GM10266 (cell line): ENCODE data around the gene BMI1.

ENCODE experiments used
- DNase-seq: peaks from one replicate; pipeline ENCODE4 v3.0.0; 2012; ENCODE audit errors: extremely low spot score
- TF ChIP-seq, protein P1 (sequence below): IDR thresholded peaks from 2 replicates; pipeline ENCODE4 v1.5.1; 2012; ENCODE audit warnings: mild to moderate bottlenecking, low read depth; ENCODE audit not compliant: control insufficient read depth, insufficient read depth; ENCODE audit errors: missing control alignments

BMI1 gene

GRCh38 chr10:22340329-22341189 lies 19.7 kb downstream of the BMI1 start:
- peak; percentile 86 for DNase-seq
- TF ChIP-seq, protein P1, sequence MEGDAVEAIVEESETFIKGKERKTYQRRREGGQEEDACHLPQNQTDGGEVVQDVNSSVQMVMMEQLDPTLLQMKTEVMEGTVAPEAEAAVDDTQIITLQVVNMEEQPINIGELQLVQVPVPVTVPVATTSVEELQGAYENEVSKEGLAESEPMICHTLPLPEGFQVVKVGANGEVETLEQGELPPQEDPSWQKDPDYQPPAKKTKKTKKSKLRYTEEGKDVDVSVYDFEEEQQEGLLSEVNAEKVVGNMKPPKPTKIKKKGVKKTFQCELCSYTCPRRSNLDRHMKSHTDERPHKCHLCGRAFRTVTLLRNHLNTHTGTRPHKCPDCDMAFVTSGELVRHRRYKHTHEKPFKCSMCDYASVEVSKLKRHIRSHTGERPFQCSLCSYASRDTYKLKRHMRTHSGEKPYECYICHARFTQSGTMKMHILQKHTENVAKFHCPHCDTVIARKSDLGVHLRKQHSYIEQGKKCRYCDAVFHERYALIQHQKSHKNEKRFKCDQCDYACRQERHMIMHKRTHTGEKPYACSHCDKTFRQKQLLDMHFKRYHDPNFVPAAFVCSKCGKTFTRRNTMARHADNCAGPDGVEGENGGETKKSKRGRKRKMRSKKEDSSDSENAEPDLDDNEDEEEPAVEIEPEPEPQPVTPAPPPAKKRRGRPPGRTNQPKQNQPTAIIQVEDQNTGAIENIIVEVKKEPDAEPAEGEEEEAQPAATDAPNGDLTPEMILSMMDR, result no peak

- DNase-seq, result no peak
- TF ChIP-seq, protein P1, result no peak
Measured at GRCh38 chr10:22341190-22341925, 20.5 kb downstream of the BMI1 start.

GRCh38 chr10:22341926-22342196 lies 21.0 kb downstream of the BMI1 start:
- no peak for DNase-seq
- TF ChIP-seq, protein P1, result no peak

DNA sequence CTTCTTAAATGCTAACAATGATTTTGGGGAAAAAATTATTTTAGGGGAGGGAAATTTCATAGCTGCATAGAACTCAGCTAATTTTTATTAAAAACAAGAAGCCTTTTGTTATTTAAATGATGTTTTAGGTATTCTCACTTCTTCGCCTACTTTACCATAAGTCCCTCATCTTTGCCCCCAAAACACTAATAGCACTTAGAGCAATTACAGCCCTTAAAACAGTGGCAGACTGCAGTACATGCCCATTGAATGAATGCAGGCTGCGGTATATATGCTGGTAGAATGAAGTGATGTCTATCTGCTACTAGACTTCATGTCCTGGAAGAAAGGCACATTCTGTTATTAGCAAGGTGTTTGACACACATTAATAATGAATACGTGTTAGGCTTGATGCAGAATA lies 21.5 kb downstream of the BMI1 start:
- no peak for DNase-seq
- TF ChIP-seq, protein P1, result no peak

DNA sequence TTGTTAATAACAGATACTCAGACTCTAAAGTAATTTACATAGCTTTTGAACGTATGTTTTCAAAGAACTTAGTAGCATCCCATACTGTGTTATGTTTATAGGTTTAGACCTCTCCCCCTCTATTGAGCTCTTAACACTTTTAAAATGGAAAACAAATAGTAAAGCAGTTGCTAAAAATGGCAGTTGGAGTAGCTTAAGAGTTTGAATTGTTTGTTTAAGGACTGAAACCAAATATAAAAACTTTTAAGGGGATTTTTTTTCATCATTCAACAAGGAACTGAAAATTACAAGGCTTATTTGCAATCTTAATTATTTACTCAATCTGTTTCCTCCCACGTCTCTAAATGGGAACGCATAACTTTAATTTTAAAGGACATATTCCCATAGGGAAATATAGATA lies 22.8 kb downstream of the BMI1 start:
- TF ChIP-seq, protein P1, result no peak
- DNase-seq, result no peak

DNA sequence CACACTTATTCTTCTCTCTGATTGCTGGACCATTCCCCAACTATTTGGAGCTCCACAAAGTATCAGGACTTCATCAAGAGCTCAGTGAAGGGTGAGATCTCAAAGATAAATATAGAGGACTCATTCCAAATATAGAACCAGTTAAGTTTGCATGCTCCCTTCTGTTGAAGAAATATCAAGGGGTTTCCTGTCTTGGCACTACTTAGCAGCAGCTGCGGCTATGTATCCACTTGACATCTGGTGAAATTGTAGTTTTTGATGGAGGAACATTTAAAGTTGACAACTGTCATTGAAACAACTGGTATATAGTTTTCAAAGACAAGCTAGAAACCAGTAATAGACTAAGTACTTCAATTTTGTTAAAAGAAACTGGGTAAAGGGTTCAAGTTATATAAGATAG lies 23.4 kb downstream of the BMI1 start:
- TF ChIP-seq, protein P1, result no peak
- DNase-seq, result no peak

- TF ChIP-seq, protein P1, result no peak
- DNase-seq, result no peak
Measured at GRCh38 chr10:22344781-22345300, 23.9 kb downstream of the BMI1 start.
